ENCODE results near the gene MKRN2. TPM values are rescaled to one million over a fixed set of nuclear protein-coding genes. Genes with fewer than 3 reads are reported as not detected.
A peak's percentile ranks its signal among the peaks of the same experiment; 100 is the strongest.

The MKRN2 gene
- polyA plus RNA-seq, 3 donors: 18.2 to 30.9 (median 29.6) TPM

DNA sequence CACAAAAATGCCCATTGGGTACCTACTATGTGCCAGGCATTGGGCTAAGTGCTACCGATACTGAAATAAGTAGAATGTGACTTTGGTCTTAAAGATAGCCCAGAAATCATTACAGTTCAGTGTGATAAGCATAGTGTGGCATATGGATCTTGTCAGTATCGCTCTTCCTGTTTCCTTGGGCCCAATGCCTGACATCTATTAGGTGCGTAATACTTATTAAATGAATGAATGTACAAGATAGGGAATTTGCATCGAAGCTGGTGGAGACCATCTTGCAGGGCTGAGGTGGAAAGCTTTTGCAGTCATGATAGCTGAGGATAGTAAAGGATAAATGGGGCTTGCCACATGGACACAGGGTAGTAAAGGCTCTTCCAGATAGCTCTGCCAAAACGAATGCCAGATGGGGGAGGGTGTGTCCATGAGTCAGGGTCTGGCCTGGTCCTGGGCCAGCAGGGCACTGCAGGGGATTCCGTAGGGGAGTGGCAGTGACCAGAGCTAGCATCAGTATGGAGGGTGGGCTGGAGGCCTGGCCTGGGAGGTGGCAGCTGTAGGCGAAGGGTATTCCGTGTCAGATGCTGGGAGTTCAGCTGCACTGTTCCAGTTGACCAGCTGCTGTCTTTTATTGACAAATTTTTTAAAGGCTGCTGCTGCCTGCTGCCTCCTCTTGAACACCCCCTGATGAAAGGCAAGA lies 49.2 kb upstream of the MKRN2 start:
- Mint-ChIP-seq H3K36me3 (peaks cover 45 to 48% of the 10 kb centered on the region in 2 donors), H3K9me3 (no peaks in the 10 kb centered on the region), H3K27ac (no peak overlapping the region), H3K27me3 (ENCODE audit: low read depth in 3 of 3) (no peaks in the 10 kb centered on the region), H3K4me3 (no peak overlapping the region), H3K4me1 (peaks cover 10% of the 10 kb centered on the region)
- Histone ChIP-seq H4K20me1 (ENCODE audit: insufficient read depth, low read length) (no peaks in the 10 kb centered on the region), H3K79me2 (ENCODE audit: insufficient read depth, low read length) (no peaks in the 10 kb centered on the region), H2AFZ (ENCODE audit: insufficient read depth, low read depth, low read length, poor library complexity, severe bottlenecking) (no peak overlapping the region), H3K9ac (ENCODE audit: insufficient read depth, low read length, poor library complexity, severe bottlenecking) (no peak overlapping the region), H3K4me1 (ENCODE audit: control insufficient read depth in 1 of 2, insufficient read depth in 2 of 2, low read length in 2 of 2) (peaks cover 9 to 10% of the 10 kb centered on the region in 2 donors), H3K27me3 (ENCODE audit: control insufficient read depth in 2 of 2, insufficient read depth in 2 of 2, low read length in 2 of 2) (no peaks in the 10 kb centered on the region), H3K36me3 (replicated peaks in 1 of 2; ENCODE audit: control insufficient read depth in 1 of 2, insufficient read depth in 2 of 2, low read length in 2 of 2) (peaks cover 3 to 49% of the 10 kb centered on the region in 2 donors), H3K27ac (ENCODE audit: low read depth in 1 of 2, low read length in 2 of 2) (no peak overlapping the region), H3K9me3 (replicated peaks in 1 of 2; ENCODE audit: control insufficient read depth in 1 of 2, insufficient read depth in 1 of 2, low read length in 2 of 2) (no peaks in the 10 kb centered on the region), H3K4me3 (replicated peaks in 1 of 3; ENCODE audit: low read depth in 2 of 3, low read length in 3 of 3) (no peak overlapping the region), H3K4me2 (replicated peaks; ENCODE audit: extremely low read depth, low read length, poor library complexity, severe bottlenecking) (no peak overlapping the region)
- WGBS (ENCODE audit: insufficient coverage): 93% methylated on average over 7 of the region's 8 CpGs
- TF ChIP-seq, protein P1, sequence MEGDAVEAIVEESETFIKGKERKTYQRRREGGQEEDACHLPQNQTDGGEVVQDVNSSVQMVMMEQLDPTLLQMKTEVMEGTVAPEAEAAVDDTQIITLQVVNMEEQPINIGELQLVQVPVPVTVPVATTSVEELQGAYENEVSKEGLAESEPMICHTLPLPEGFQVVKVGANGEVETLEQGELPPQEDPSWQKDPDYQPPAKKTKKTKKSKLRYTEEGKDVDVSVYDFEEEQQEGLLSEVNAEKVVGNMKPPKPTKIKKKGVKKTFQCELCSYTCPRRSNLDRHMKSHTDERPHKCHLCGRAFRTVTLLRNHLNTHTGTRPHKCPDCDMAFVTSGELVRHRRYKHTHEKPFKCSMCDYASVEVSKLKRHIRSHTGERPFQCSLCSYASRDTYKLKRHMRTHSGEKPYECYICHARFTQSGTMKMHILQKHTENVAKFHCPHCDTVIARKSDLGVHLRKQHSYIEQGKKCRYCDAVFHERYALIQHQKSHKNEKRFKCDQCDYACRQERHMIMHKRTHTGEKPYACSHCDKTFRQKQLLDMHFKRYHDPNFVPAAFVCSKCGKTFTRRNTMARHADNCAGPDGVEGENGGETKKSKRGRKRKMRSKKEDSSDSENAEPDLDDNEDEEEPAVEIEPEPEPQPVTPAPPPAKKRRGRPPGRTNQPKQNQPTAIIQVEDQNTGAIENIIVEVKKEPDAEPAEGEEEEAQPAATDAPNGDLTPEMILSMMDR (IDR thresholded peaks at IDR 0.05): no peak
- no peak for DNase-seq
- intact Hi-C loops (cut with micrococcal nuclease): no loop called here

GRCh38 chr3:12508291-12508700 lies 48.6 kb upstream of the MKRN2 start:
- Histone ChIP-seq H3K27me3 (ENCODE audit: control insufficient read depth in 2 of 2, insufficient read depth in 2 of 2, low read length in 2 of 2) (no peaks in the 10 kb centered on the region), H2AFZ (ENCODE audit: insufficient read depth, low read depth, low read length, poor library complexity, severe bottlenecking) (no peak overlapping the region), H3K27ac (ENCODE audit: low read depth in 1 of 2, low read length in 2 of 2) (no peak overlapping the region), H3K4me2 (replicated peaks; ENCODE audit: extremely low read depth, low read length, poor library complexity, severe bottlenecking) (no peak overlapping the region), H3K36me3 (replicated peaks in 1 of 2; ENCODE audit: control insufficient read depth in 1 of 2, insufficient read depth in 2 of 2, low read length in 2 of 2) (peaks cover 3 to 53% of the 10 kb centered on the region in 2 donors), H3K4me1 (ENCODE audit: control insufficient read depth in 1 of 2, insufficient read depth in 2 of 2, low read length in 2 of 2) (peaks cover 7 to 8% of the 10 kb centered on the region in 2 donors), H3K9ac (ENCODE audit: insufficient read depth, low read length, poor library complexity, severe bottlenecking) (no peak overlapping the region), H3K4me3 (replicated peaks in 1 of 3; ENCODE audit: low read depth in 2 of 3, low read length in 3 of 3) (no peak overlapping the region), H4K20me1 (ENCODE audit: insufficient read depth, low read length) (no peaks in the 10 kb centered on the region), H3K9me3 (replicated peaks in 1 of 2; ENCODE audit: control insufficient read depth in 1 of 2, insufficient read depth in 1 of 2, low read length in 2 of 2) (no peaks in the 10 kb centered on the region), H3K79me2 (ENCODE audit: insufficient read depth, low read length) (no peaks in the 10 kb centered on the region)
- peaks cover 7% of the 10 kb centered on the region for H3K4me1 Mint-ChIP-seq
- TF ChIP-seq, protein P1 (IDR thresholded peaks at IDR 0.05): no peak
- 96% methylated on average over 3 of the region's 5 CpGs for WGBS (ENCODE audit: insufficient coverage)
- peak overlapping the region in 1 of 7 donors; percentile 10 for H3K27ac Mint-ChIP-seq
- DNase-seq: no peak
- intact Hi-C loops (cut with micrococcal nuclease): no loop called here
- no peak overlapping the region for H3K4me3 Mint-ChIP-seq
- peaks cover 45 to 48% of the 10 kb centered on the region in 2 donors for H3K36me3 Mint-ChIP-seq
- no peaks in the 10 kb centered on the region for H3K9me3 Mint-ChIP-seq
- H3K27me3 Mint-ChIP-seq (ENCODE audit: low read depth in 3 of 3): no peaks in the 10 kb centered on the region
